Measurements from ENCODE around the gene CSN3. TPM values are rescaled to one million over a fixed set of nuclear protein-coding genes. Genes with fewer than 3 reads are reported as not detected.

The CSN3 gene, protein sequence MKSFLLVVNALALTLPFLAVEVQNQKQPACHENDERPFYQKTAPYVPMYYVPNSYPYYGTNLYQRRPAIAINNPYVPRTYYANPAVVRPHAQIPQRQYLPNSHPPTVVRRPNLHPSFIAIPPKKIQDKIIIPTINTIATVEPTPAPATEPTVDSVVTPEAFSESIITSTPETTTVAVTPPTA
- not detected for total RNA-seq

DNA sequence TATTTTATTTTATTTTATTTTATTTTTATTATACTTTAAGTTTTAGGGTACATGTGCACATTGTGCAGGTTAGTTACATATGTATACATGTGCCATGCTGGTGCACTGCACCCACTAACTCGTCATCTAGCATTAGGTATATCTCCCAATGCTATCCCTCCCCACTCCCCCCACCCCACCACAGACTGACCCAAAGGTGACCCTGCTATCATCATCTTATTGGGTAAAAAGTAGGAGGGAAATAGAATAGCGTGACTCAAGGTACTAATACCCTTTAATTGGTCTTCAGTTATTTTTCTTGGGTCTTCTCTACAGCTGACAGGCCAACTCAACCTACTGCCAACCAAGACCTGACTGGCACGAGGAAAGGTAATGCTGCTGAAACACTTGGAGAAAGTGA is at the start of gene CSN3:
CSN3 (plus strand) TSS at position 301 of the 400 bp plus-strand sequence. CDS start 2,223 bp downstream, outside the sequence.

DNA sequence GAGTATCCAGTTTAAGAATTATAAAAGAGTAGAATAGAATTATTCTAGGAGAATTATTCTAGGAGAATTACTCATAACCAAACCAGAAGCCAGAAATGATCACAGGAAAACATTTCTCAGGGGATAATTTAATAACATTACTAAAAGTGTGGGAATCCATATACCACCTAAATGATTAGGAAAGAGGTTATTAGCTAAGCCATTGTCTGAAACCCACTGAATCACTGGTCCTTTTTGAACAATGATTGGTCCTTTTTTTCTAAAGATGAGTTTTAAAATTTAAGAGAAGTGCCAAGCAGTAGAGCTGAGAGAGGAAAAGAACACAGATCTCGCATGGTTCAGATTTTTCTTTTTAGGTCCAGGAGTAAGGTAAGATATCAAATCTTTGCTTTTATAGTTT is 47.0 kb upstream of the CSN3 start, which contains the start of gene ODAM:
ODAM (plus strand) TSS at position 301 of the 400 bp plus-strand sequence. CDS start 819 bp downstream, outside the sequence.

DNA sequence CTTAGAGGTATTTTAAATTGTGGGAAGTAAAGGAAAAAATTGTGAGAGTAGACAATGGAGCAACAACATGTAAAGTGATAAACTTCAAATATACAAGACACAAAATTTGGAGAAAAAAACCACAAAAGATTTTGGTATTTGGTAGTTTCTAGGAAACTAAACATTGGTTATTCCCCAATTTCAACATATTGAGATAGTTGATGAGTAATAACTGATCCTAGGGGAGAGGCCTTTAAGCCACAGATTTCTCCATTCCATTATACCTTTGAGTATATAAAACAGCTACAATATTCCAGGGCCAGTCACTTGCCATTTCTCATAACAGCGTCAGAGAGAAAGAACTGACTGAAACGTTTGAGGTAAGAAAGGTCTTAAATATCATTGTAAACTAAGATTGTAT is 16.6 kb upstream of the CSN3 start, which contains the start of gene FDCSP:
FDCSP (plus strand) TSS at position 301 of the 400 bp plus-strand sequence. CDS start 5,071 bp downstream, outside the sequence.

Other genes with a start within 250 kb of the CSN3 start
- gene STATH, start 246.6 kb upstream of the CSN3 start, total RNA-seq, result not detected
- gene HTN3, start 214.1 kb upstream of the CSN3 start, total RNA-seq, result not detected
- not detected for gene HTN1, start 192.2 kb upstream of the CSN3 start, total RNA-seq
- not detected for gene PRR27, start 88.4 kb upstream of the CSN3 start, total RNA-seq
- not detected for gene ODAM, start 46.9 kb upstream of the CSN3 start, total RNA-seq
- gene FDCSP, start 16.5 kb upstream of the CSN3 start, total RNA-seq, result not detected
- not detected for gene CABS1, start 92.4 kb downstream of the CSN3 start, total RNA-seq
- gene SMR3A, start 118.2 kb downstream of the CSN3 start, total RNA-seq, result not detected
- not detected for gene SMR3B, start 140.5 kb downstream of the CSN3 start, total RNA-seq
- gene OPRPN, start 155.3 kb downstream of the CSN3 start, total RNA-seq, result not detected
- not detected for gene MUC7, start 229.6 kb downstream of the CSN3 start, total RNA-seq

Data from diencephalon (tissue), 1 donor.